ENCODE results near the gene AHCTF1.

DNA sequence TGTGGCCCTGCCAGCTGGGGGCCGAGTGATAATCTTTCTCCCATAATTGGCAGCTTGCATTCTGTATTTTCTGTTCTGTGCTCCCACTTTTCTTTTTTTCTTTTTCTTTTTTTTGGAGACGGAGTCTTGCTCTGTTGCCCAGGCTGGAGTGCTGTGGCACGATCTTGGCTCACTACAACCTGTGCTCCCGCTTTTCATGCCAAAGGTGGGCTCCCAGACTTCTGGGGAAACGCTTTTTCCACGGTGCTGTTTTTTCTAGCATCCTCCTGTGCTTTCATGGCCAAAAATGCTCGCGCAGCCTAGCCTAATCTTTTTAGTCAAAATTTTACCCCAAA, 585 bp upstream of the AHCTF1 start:
- TF ChIP-seq EZH2 (IDR thresholded peaks at IDR 0.05; ENCODE audit: borderline replicate concordance, low read depth, low read length, poor library complexity, severe bottlenecking) (no peak), CTCF (conservative IDR thresholded peaks at IDR 0.05; ENCODE audit: low read depth, low read length) (no peak)

All from A673 (cell line).